ENCODE data around the gene GRK1.

Gene GRK1

GRCh38 chr13:113786262-113786841 lies 119.3 kb downstream of the GRK1 start (continued):
- TF ChIP-seq KLF7 (tag by site-specific recombination; IDR thresholded peaks at IDR 0.05; ENCODE audit: borderline replicate concordance) = no peak
- TF ChIP-seq ZNF548 (tag by site-specific recombination; IDR thresholded peaks at IDR 0.05) = no peak
- TF ChIP-seq ZNF621 (tag by site-specific recombination; IDR thresholded peaks at IDR 0.05) = peak; percentile 69; the same call in 1 of the 2 replicates
- TF ChIP-seq ZNF121 (tag by site-specific recombination; IDR thresholded peaks at IDR 0.05) = no peak
- TF ChIP-seq, protein P1, sequence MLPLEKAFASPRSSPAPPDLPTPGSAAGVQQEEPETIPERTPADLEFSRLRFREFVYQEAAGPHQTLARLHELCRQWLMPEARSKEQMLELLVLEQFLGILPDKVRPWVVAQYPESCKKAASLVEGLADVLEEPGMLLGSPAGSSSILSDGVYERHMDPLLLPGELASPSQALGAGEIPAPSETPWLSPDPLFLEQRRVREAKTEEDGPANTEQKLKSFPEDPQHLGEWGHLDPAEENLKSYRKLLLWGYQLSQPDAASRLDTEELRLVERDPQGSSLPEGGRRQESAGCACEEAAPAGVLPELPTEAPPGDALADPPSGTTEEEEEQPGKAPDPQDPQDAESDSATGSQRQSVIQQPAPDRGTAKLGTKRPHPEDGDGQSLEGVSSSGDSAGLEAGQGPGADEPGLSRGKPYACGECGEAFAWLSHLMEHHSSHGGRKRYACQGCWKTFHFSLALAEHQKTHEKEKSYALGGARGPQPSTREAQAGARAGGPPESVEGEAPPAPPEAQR (tag by site-specific recombination; IDR thresholded peaks at IDR 0.05) = no peak
- TF ChIP-seq ZNF37A (tag by site-specific recombination; IDR thresholded peaks at IDR 0.05) = no peak
- no peak for TF ChIP-seq GLIS1 (tag by site-specific recombination; IDR thresholded peaks at IDR 0.05)
- no peak for TF ChIP-seq ZNF416 (tag by site-specific recombination; IDR thresholded peaks at IDR 0.05)
- TF ChIP-seq ZNF549 (tag by site-specific recombination; IDR thresholded peaks at IDR 0.05) = no peak
- no peak for TF ChIP-seq ZNF16 (tag by site-specific recombination; IDR thresholded peaks at IDR 0.05; ENCODE audit: low read depth)
- 0 out of 2 replicates have a peak, but pooled peaks have one; percentile 55 for TF ChIP-seq ZNF571 (tag by site-specific recombination; IDR thresholded peaks at IDR 0.05)
- peak; percentile 93 for TF ChIP-seq ZNF513 (tag by site-specific recombination; IDR thresholded peaks at IDR 0.05)
- TF ChIP-seq KLF17 (tag by site-specific recombination; IDR thresholded peaks at IDR 0.05) = no peak; the same call in 1 of the 2 replicates
- TF ChIP-seq, protein P2, sequence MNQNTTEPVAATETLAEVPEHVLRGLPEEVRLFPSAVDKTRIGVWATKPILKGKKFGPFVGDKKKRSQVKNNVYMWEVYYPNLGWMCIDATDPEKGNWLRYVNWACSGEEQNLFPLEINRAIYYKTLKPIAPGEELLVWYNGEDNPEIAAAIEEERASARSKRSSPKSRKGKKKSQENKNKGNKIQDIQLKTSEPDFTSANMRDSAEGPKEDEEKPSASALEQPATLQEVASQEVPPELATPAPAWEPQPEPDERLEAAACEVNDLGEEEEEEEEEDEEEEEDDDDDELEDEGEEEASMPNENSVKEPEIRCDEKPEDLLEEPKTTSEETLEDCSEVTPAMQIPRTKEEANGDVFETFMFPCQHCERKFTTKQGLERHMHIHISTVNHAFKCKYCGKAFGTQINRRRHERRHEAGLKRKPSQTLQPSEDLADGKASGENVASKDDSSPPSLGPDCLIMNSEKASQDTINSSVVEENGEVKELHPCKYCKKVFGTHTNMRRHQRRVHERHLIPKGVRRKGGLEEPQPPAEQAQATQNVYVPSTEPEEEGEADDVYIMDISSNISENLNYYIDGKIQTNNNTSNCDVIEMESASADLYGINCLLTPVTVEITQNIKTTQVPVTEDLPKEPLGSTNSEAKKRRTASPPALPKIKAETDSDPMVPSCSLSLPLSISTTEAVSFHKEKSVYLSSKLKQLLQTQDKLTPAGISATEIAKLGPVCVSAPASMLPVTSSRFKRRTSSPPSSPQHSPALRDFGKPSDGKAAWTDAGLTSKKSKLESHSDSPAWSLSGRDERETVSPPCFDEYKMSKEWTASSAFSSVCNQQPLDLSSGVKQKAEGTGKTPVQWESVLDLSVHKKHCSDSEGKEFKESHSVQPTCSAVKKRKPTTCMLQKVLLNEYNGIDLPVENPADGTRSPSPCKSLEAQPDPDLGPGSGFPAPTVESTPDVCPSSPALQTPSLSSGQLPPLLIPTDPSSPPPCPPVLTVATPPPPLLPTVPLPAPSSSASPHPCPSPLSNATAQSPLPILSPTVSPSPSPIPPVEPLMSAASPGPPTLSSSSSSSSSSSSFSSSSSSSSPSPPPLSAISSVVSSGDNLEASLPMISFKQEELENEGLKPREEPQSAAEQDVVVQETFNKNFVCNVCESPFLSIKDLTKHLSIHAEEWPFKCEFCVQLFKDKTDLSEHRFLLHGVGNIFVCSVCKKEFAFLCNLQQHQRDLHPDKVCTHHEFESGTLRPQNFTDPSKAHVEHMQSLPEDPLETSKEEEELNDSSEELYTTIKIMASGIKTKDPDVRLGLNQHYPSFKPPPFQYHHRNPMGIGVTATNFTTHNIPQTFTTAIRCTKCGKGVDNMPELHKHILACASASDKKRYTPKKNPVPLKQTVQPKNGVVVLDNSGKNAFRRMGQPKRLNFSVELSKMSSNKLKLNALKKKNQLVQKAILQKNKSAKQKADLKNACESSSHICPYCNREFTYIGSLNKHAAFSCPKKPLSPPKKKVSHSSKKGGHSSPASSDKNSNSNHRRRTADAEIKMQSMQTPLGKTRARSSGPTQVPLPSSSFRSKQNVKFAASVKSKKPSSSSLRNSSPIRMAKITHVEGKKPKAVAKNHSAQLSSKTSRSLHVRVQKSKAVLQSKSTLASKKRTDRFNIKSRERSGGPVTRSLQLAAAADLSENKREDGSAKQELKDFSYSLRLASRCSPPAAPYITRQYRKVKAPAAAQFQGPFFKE (tag by site-specific recombination; IDR thresholded peaks at IDR 0.05; ENCODE audit: borderline replicate concordance) = no peak
- 0 out of 2 replicates have a peak, but pooled peaks have one; percentile 16 for TF ChIP-seq ZNF133 (tag by site-specific recombination; IDR thresholded peaks at IDR 0.05)
- no peak for TF ChIP-seq ZNF624 (tag by site-specific recombination; IDR thresholded peaks at IDR 0.05)
- TF ChIP-seq ZNF311 (tag by site-specific recombination; IDR thresholded peaks at IDR 0.05; ENCODE audit: borderline replicate concordance) = peak; percentile 76; the same call in 1 of the 2 replicates
- TF ChIP-seq ZNF292 (tag by site-specific recombination; IDR thresholded peaks at IDR 0.05; ENCODE audit: borderline replicate concordance, low read depth) = no peak
- no peak for TF ChIP-seq ZNF843 (tag by site-specific recombination; IDR thresholded peaks at IDR 0.05)
- TF ChIP-seq MEIS1 (CRISPR knock-in tag; IDR thresholded peaks at IDR 0.05; ENCODE audit: borderline replicate concordance) = no peak
- TF ChIP-seq ZNF791 (tag by site-specific recombination; IDR thresholded peaks at IDR 0.05) = no peak
- no peak for TF ChIP-seq ZBTB44 (tag by site-specific recombination; IDR thresholded peaks at IDR 0.05)
- TF ChIP-seq REPIN1 (tag by site-specific recombination; IDR thresholded peaks at IDR 0.05; ENCODE audit: low read depth) = no peak
- TF ChIP-seq ZBTB6 (tag by site-specific recombination; IDR thresholded peaks at IDR 0.05) = no peak
- TF ChIP-seq, protein P3, sequence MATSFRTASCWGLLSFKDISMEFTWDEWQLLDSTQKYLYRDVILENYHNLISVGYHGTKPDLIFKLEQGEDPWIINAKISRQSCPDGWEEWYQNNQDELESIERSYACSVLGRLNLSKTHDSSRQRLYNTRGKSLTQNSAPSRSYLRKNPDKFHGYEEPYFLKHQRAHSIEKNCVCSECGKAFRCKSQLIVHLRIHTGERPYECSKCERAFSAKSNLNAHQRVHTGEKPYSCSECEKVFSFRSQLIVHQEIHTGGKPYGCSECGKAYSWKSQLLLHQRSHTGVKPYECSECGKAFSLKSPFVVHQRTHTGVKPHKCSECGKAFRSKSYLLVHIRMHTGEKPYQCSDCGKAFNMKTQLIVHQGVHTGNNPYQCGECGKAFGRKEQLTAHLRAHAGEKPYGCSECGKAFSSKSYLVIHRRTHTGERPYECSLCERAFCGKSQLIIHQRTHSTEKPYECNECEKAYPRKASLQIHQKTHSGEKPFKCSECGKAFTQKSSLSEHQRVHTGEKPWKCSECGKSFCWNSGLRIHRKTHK (tag by site-specific recombination; IDR thresholded peaks at IDR 0.05) = 0 out of 2 replicates have a peak, but pooled peaks have one; percentile 31
- TF ChIP-seq ZNF658 (tag by site-specific recombination; IDR thresholded peaks at IDR 0.05) = peak; percentile 86; the same call in 1 of the 2 replicates

Measured in HEK293 (cell line).